C4-2B (cell line): Measurements from ENCODE around the gene CACNA2D1.

Experiments
- CTCF ChIP-seq: fragments of 450-650 bp; conservative IDR thresholded peaks from 2 replicates; pipeline ENCODE4 v1.5.1; 2017; ENCODE audit warnings: mild to moderate bottlenecking
- ZFX ChIP-seq: fragments of 450-650 bp; IDR thresholded peaks from 2 replicates; pipeline ENCODE4 v1.6.1; 2017

GRCh38 chr7:82444220-82444909 lies 788 bp upstream of the CACNA2D1 start:
- no peak for TF ChIP-seq CTCF
- no peak for TF ChIP-seq ZFX
